SK-N-SH (cell line): ENCODE results near the gene TMSB10.

Experiments
- EP300 ChIP-seq, 2 experiments: IDR thresholded peaks; 2 replicates each; pipeline versions ENCODE4 v1.4.0 to v1.6.1; 2012; ENCODE audit warnings: borderline replicate concordance in 1 of 2, low read depth in 1 of 2, low read length in 1 of 2
- NFIC ChIP-seq: IDR thresholded peaks from 2 replicates; pipeline ENCODE4 v1.4.0; 2012; ENCODE audit warnings: borderline replicate concordance
- SMC3 ChIP-seq: IDR thresholded peaks from 2 replicates; pipeline ENCODE4 v1.6.1; 2012; ENCODE audit warnings: low read depth, low read length, improper control_type of control experiment
- TF ChIP-seq, protein P1 (sequence below): fragments of 200-600 bp; sonication (generic); IDR thresholded peaks from 2 replicates; pipeline ENCODE4 v1.6.1; 2017; ENCODE audit warnings: antibody characterized with exemption, mild to moderate bottlenecking, moderate library complexity

DNA sequence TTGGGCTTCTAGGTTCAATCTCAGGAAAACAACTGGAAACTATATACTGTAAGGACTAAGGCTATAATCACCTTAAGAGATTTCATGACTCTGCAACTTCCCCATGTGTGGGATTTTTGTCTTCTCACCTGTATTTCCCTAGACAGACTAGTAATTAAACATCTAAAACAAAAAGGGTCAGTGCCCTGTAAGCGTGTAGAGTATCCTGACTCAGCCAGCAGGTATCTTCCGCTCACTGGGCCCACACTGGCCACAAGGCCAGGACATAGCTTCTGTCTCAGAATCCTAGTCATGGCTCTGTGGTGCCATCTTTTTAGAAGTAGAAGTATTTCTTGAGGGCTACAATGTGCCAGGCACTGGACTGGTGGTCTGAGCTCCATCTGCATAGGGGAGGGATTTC, 36.7 kb downstream of the TMSB10 start:
- TF ChIP-seq NFIC (no peak), SMC3 (no peak), EP300 (IDR thresholded peaks at IDR 0.05; ENCODE audit: borderline replicate concordance in 1 of 2, low read depth in 1 of 2, low read length in 1 of 2) (no peak)
- TF ChIP-seq, protein P1, sequence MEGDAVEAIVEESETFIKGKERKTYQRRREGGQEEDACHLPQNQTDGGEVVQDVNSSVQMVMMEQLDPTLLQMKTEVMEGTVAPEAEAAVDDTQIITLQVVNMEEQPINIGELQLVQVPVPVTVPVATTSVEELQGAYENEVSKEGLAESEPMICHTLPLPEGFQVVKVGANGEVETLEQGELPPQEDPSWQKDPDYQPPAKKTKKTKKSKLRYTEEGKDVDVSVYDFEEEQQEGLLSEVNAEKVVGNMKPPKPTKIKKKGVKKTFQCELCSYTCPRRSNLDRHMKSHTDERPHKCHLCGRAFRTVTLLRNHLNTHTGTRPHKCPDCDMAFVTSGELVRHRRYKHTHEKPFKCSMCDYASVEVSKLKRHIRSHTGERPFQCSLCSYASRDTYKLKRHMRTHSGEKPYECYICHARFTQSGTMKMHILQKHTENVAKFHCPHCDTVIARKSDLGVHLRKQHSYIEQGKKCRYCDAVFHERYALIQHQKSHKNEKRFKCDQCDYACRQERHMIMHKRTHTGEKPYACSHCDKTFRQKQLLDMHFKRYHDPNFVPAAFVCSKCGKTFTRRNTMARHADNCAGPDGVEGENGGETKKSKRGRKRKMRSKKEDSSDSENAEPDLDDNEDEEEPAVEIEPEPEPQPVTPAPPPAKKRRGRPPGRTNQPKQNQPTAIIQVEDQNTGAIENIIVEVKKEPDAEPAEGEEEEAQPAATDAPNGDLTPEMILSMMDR: no peak
